Osteoblast (primary cell): Measurements from ENCODE around the gene BRICD5. TPM values are rescaled to one million over a fixed set of nuclear protein-coding genes. Genes with fewer than 3 reads are reported as not detected.
A peak's percentile ranks its signal among the peaks of the same experiment; 100 is the strongest.

ENCODE experiments used
- DNase-seq: peaks from one replicate; pipeline ENCODE4 v3.0.0; 2011; ENCODE audit warnings: low spot score, mixed read lengths; ENCODE audit not compliant: insufficient read length; ENCODE audit errors: missing footprints
- H2AFZ ChIP-seq: 2 replicates; pipeline ENCODE4 v1.6.0; 2011; ENCODE audit warnings: mild to moderate bottlenecking, low read length
- H3K27ac ChIP-seq: 2 replicates; pipeline ENCODE4 v1.5.1; 2011; ENCODE audit warnings: mild to moderate bottlenecking, low read depth, low read length, moderate library complexity
- H3K27me3 ChIP-seq: 2 replicates; pipeline ENCODE4 v1.6.0; 2012; ENCODE audit warnings: mild to moderate bottlenecking, control low read depth, inconsistent platforms, low read length, moderate library complexity; ENCODE audit not compliant: insufficient read depth
- H3K36me3 ChIP-seq: 2 replicates; pipeline ENCODE4 v1.5.1; 2011; ENCODE audit warnings: mild to moderate bottlenecking, low read length, control low read depth, moderate library complexity; ENCODE audit not compliant: insufficient read depth
- H3K4me1 ChIP-seq: 2 replicates; pipeline ENCODE4 v1.5.1; 2011; ENCODE audit warnings: mild to moderate bottlenecking, low read length, control low read depth, moderate library complexity; ENCODE audit not compliant: insufficient read depth
- H3K4me2 ChIP-seq: 2 replicates; pipeline ENCODE4 v1.6.0; 2011; ENCODE audit warnings: mild to moderate bottlenecking, low read length; ENCODE audit not compliant: insufficient read depth
- H3K4me3 ChIP-seq: fragments of 200-600 bp; sonication (generic); 3 replicates; pipeline ENCODE4 v1.5.1; 2012; ENCODE audit warnings: mild to moderate bottlenecking, low read length, inconsistent platforms; ENCODE audit not compliant: insufficient read depth
- H3K79me2 ChIP-seq: 2 replicates; pipeline ENCODE4 v1.6.0; 2012; ENCODE audit warnings: mild to moderate bottlenecking, low read length, control low read depth, inconsistent platforms; ENCODE audit not compliant: insufficient read depth
- H3K9me3 ChIP-seq: 2 replicates; pipeline ENCODE4 v1.5.1; 2011; ENCODE audit warnings: low read depth, low read length, control low read depth
- H4K20me1 ChIP-seq: 2 replicates; pipeline ENCODE4 v1.6.0; 2012; ENCODE audit warnings: mild to moderate bottlenecking, low read length, control low read depth; ENCODE audit not compliant: insufficient read depth
- CTCF ChIP-seq: IDR thresholded peaks from 2 replicates; pipeline ENCODE4 v1.5.1; 2011; ENCODE audit warnings: mild to moderate bottlenecking, low read depth, low read length, moderate library complexity; ENCODE audit errors: extremely low read depth
- total RNA-seq: library from RNA; depleted of rRNA; stranded (reverse); fragments of >200 nt; gene quantifications from 2 replicates; pipeline ENCODE4 v1.2.3, GENCODE V29; 2012

Gene BRICD5
- total RNA-seq, 1 donor, result 2.5 TPM

GRCh38 chr16:2160915-2161551 is 49.6 kb downstream of the BRICD5 start:
- peak; percentile 95 for DNase-seq
- Histone ChIP-seq H3K9me3 (no peaks in the 10 kb centered on the region), H2AFZ (no peak overlapping the region), H3K4me1 (peaks cover 40% of the 10 kb centered on the region), H3K4me3 (no peak overlapping the region), H3K27me3 (no peaks in the 10 kb centered on the region), H3K27ac (peak overlapping the region; percentile 53), H3K36me3 (peaks cover 4% of the 10 kb centered on the region), H4K20me1 (peaks cover 63% of the 10 kb centered on the region), H3K79me2 (peaks cover 96% of the 10 kb centered on the region), H3K4me2 (peak overlapping the region; percentile 18)
- no peak for TF ChIP-seq CTCF

Other genes with a start within 250 kb of the BRICD5 start
- 1,815 and 2,359 TPM in 2 replicates for gene RPS2, start 246.0 kb downstream of the BRICD5 start, total RNA-seq
- 0.36 TPM in 1 of 2 replicates, not detected in the other for gene RNF151, start 244.0 kb downstream of the BRICD5 start, total RNA-seq
- 22.4 and 26.1 TPM in 2 replicates for gene TBL3, start 238.8 kb downstream of the BRICD5 start, total RNA-seq
- gene NOXO1, start 229.4 kb downstream of the BRICD5 start, total RNA-seq, result under 0.01 and 0.29 TPM in 2 replicates
- 8.7 and 12.1 TPM in 2 replicates for gene GFER, start 226.7 kb downstream of the BRICD5 start, total RNA-seq
- under 0.01 and 0.59 TPM in 2 replicates for gene SYNGR3, start 220.9 kb downstream of the BRICD5 start, total RNA-seq
- 17.7 and 21.0 TPM in 2 replicates for gene ZNF598, start 201.0 kb downstream of the BRICD5 start, total RNA-seq
- not detected in 2 replicates for gene NPW, start 191.1 kb downstream of the BRICD5 start, total RNA-seq
- gene NHERF2, start 184.0 kb downstream of the BRICD5 start, total RNA-seq, result 26.8 and 33.7 TPM in 2 replicates
- gene NTHL1, start 163.0 kb downstream of the BRICD5 start, total RNA-seq, result 22.8 and 24.8 TPM in 2 replicates
- 73.1 and 78.9 TPM in 2 replicates for gene TSC2, start 162.9 kb downstream of the BRICD5 start, total RNA-seq
- 139 and 180 TPM in 2 replicates for gene PKD1, start 75.0 kb downstream of the BRICD5 start, total RNA-seq
- gene RAB26, start 62.2 kb downstream of the BRICD5 start, total RNA-seq, result 0.36 and 0.59 TPM in 2 replicates
- 49.5 and 56.1 TPM in 2 replicates for gene TRAF7, start 55.1 kb downstream of the BRICD5 start, total RNA-seq
- not detected in 2 replicates for gene CASKIN1, start 14.3 kb downstream of the BRICD5 start, total RNA-seq
- gene MLST8, start 5.4 kb downstream of the BRICD5 start, total RNA-seq, result 30.8 and 44.2 TPM in 2 replicates
- 14.1 and 14.4 TPM in 2 replicates for gene PGP, start 4.0 kb upstream of the BRICD5 start, total RNA-seq
- gene E4F1, start 12.7 kb upstream of the BRICD5 start, total RNA-seq, result 30.9 and 31.5 TPM in 2 replicates
- 0.72 and 0.88 TPM in 2 replicates for gene DNASE1L2, start 25.6 kb upstream of the BRICD5 start, total RNA-seq
- 42.3 and 44.5 TPM in 2 replicates for gene ECI1, start 40.7 kb upstream of the BRICD5 start, total RNA-seq
- gene RNPS1, start 57.3 kb upstream of the BRICD5 start, total RNA-seq, result 64.2 and 81.1 TPM in 2 replicates
- 0.88 and 1.4 TPM in 2 replicates for gene ABCA3, start 129.9 kb upstream of the BRICD5 start, total RNA-seq
- gene CCNF, start 218.6 kb upstream of the BRICD5 start, total RNA-seq, result 6.9 and 7.4 TPM in 2 replicates
- 3.5 and 5.1 TPM in 2 replicates for gene TEDC2, start 249.2 kb upstream of the BRICD5 start, total RNA-seq